Loucy (cell line): ENCODE measurements around the gene U2SURP.

ENCODE experiments used
- H2AFZ ChIP-seq: fragments of 200-600 bp; sonication (generic); 2 replicates; pipeline ENCODE4 v1.6.0; 2016; ENCODE audit warnings: antibody characterized with exemption, mild to moderate bottlenecking, low read length, moderate library complexity
- H3F3A ChIP-seq: fragments of 200-600 bp; 2 replicates; pipeline ENCODE4 v1.6.0; 2016; ENCODE audit warnings: antibody characterized with exemption, low read depth, mild to moderate bottlenecking
- H3K27me3 ChIP-seq: fragments of 200-600 bp; sonication (generic); 2 replicates; pipeline ENCODE4 v1.6.1; 2014; ENCODE audit warnings: low read length, mild to moderate bottlenecking; ENCODE audit not compliant: insufficient read depth, poor library complexity, severe bottlenecking
- H3K36me3 ChIP-seq: fragments of 200-600 bp; sonication (generic); 2 replicates; pipeline ENCODE4 v1.6.1; 2016; ENCODE audit warnings: low read length; ENCODE audit not compliant: insufficient read depth
- H3K4me1 ChIP-seq: fragments of 200-600 bp; sonication (generic); 2 replicates; pipeline ENCODE4 v1.5.1; 2014; ENCODE audit warnings: low read length, mild to moderate bottlenecking; ENCODE audit not compliant: insufficient read depth, poor library complexity, severe bottlenecking
- H3K4me2 ChIP-seq: fragments of 200-600 bp; sonication (generic); 2 replicates; pipeline ENCODE4 v1.6.0; 2014; ENCODE audit warnings: antibody characterized with exemption, low read length, low read depth, mild to moderate bottlenecking; ENCODE audit not compliant: poor library complexity, severe bottlenecking
- H3K4me3 ChIP-seq: fragments of 200-600 bp; sonication (generic); 2 replicates; pipeline ENCODE4 v1.5.1; 2014; ENCODE audit warnings: low read length, mild to moderate bottlenecking, mixed read lengths; ENCODE audit not compliant: poor library complexity, severe bottlenecking
- H3K79me2 ChIP-seq: fragments of 200-600 bp; sonication (generic); 2 replicates; pipeline ENCODE4 v1.6.1; 2014; ENCODE audit warnings: low read length; ENCODE audit not compliant: insufficient read depth
- H3K9ac ChIP-seq: fragments of 200-600 bp; sonication (generic); 2 replicates; pipeline ENCODE4 v1.6.0; 2014; ENCODE audit warnings: mild to moderate bottlenecking, low read depth, low read length, moderate library complexity; ENCODE audit not compliant: poor library complexity, severe bottlenecking
- H3K9me2 ChIP-seq: fragments of 200-600 bp; sonication (generic); replicated peaks from 2 replicates; pipeline ENCODE4 v1.6.1; 2016; ENCODE audit warnings: low read depth, low read length, mixed read lengths
- H3K9me3 ChIP-seq: fragments of 200-600 bp; sonication (generic); 2 replicates; pipeline ENCODE4 v1.6.1; 2014; ENCODE audit warnings: mild to moderate bottlenecking, antibody characterized with exemption, low read length, low read depth; ENCODE audit not compliant: insufficient read depth
- H4K20me1 ChIP-seq: fragments of 200-600 bp; sonication (generic); 2 replicates; pipeline ENCODE4 v1.6.0; 2014; ENCODE audit warnings: antibody characterized with exemption, low read length, mild to moderate bottlenecking; ENCODE audit not compliant: insufficient read depth, poor library complexity, severe bottlenecking
- CTCF ChIP-seq: fragments of 200-600 bp; sonication (generic); conservative IDR thresholded peaks from 2 replicates; pipeline ENCODE4 v1.5.1; 2014; ENCODE audit warnings: mild to moderate bottlenecking, antibody characterized with exemption, low read length
- EZH2phosphoT487 ChIP-seq: fragments of 200-600 bp; IDR thresholded peaks from 2 replicates; pipeline ENCODE4 v1.6.1; 2018; ENCODE audit warnings: antibody characterized with exemption, mild to moderate bottlenecking, moderate library complexity, borderline replicate concordance

U2SURP gene

GRCh38 chr3:142966808-142967207 lies 34.6 kb upstream of the U2SURP start:
- Histone ChIP-seq H3F3A (no peaks in the 10 kb centered on the region), H3K27me3 (no peaks in the 10 kb centered on the region), H3K9me3 (no peaks in the 10 kb centered on the region), H3K79me2 (no peaks in the 10 kb centered on the region), H3K4me3 (no peak overlapping the region), H2AFZ (no peak overlapping the region), H3K9me2 (no peaks in the 10 kb centered on the region), H3K36me3 (no peaks in the 10 kb centered on the region), H3K4me2 (no peak overlapping the region), H3K9ac (no peak overlapping the region), H3K4me1 (no peaks in the 10 kb centered on the region), H4K20me1 (no peaks in the 10 kb centered on the region)
- TF ChIP-seq CTCF, result no peak
- no peak for TF ChIP-seq EZH2phosphoT487

- Histone ChIP-seq H3K4me2 (no peak overlapping the region), H3K36me3 (no peaks in the 10 kb centered on the region)
- TF ChIP-seq EZH2phosphoT487 (no peak), CTCF (no peak)
Observed at GRCh38 chr3:142968319-142969025, 32.9 kb upstream of the U2SURP start.

GRCh38 chr3:142971431-142971830 lies 29.9 kb upstream of the U2SURP start:
- Histone ChIP-seq H2AFZ (no peak overlapping the region), H3K9me2 (no peaks in the 10 kb centered on the region), H4K20me1 (no peaks in the 10 kb centered on the region), H3F3A (no peaks in the 10 kb centered on the region), H3K4me2 (no peak overlapping the region), H3K4me3 (no peak overlapping the region), H3K79me2 (no peaks in the 10 kb centered on the region), H3K4me1 (no peaks in the 10 kb centered on the region), H3K9me3 (no peaks in the 10 kb centered on the region), H3K36me3 (no peaks in the 10 kb centered on the region), H3K9ac (no peak overlapping the region), H3K27me3 (no peaks in the 10 kb centered on the region)
- TF ChIP-seq EZH2phosphoT487 (no peak), CTCF (no peak)

More at GRCh38 chr3:142968319-142969025, 32.9 kb upstream of the U2SURP start:
- Histone ChIP-seq H3K9me2 (no peaks in the 10 kb centered on the region), H3K27me3 (no peaks in the 10 kb centered on the region), H3K9me3 (no peaks in the 10 kb centered on the region), H4K20me1 (no peaks in the 10 kb centered on the region), H3K4me3 (no peak overlapping the region), H3F3A (no peaks in the 10 kb centered on the region), H3K9ac (no peak overlapping the region), H2AFZ (no peak overlapping the region), H3K4me1 (no peaks in the 10 kb centered on the region), H3K79me2 (no peaks in the 10 kb centered on the region)
